AG09319 (cell line): ENCODE data around the gene LSM2.
"Not testable (repeated sequence)": the region's sequence is repeated elsewhere in the genome, so short reads cannot be mapped to it uniquely, and the experiment has no call there.

ENCODE experiments used
- DNase-seq: peaks from one replicate; pipeline ENCODE4 v3.0.0-alpha.2; 2010; ENCODE audit warnings: low read depth; ENCODE audit errors: extremely low read depth
- TF ChIP-seq, protein P1 (sequence below): IDR thresholded peaks from 2 replicates; pipeline ENCODE4 v1.5.1; 2011; ENCODE audit warnings: low read depth, mild to moderate bottlenecking, inconsistent platforms, low read length, moderate library complexity

Gene LSM2

DNA sequence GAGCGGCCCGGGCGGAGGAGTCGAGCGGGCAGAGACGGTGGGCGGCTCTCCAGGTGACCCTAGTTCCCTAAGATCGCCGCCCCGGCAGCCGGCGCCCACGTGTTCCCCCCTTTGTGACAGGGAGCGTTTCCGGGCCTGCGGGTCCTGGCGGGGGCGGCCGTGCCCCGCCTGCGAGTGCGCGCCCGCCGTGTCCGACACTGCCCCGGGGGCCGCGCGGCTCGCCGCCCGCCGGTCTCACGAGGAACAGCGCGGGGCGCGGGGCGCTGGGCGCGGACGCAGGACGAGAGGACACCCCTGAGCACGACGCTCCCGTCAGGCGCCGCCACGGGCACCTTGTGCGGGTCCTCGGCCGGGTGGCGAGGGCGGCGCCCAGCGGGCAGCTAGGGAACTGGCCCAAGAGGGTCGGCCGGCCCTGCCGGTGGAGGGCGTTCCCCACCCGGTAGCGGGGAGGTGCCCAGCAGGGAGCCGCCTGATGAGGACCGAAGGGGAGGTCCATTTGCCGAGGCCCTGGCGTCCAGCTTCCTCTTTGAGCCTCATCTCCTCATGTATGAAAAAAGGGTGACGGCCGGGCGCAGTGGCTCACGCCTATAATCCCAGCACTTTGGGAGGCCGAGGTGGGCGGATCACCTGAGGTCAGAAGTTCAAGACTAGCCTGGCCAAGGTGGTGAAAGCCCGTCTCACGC lies 11.0 kb downstream of the LSM2 start, which contains the start of gene VARS1:
TSS of gene VARS1 (minus strand) at position 137 of the 683 bp plus-strand sequence. CDS start 535 bp downstream, outside the sequence.
- peak; percentile 82 for DNase-seq
- TF ChIP-seq, protein P1, sequence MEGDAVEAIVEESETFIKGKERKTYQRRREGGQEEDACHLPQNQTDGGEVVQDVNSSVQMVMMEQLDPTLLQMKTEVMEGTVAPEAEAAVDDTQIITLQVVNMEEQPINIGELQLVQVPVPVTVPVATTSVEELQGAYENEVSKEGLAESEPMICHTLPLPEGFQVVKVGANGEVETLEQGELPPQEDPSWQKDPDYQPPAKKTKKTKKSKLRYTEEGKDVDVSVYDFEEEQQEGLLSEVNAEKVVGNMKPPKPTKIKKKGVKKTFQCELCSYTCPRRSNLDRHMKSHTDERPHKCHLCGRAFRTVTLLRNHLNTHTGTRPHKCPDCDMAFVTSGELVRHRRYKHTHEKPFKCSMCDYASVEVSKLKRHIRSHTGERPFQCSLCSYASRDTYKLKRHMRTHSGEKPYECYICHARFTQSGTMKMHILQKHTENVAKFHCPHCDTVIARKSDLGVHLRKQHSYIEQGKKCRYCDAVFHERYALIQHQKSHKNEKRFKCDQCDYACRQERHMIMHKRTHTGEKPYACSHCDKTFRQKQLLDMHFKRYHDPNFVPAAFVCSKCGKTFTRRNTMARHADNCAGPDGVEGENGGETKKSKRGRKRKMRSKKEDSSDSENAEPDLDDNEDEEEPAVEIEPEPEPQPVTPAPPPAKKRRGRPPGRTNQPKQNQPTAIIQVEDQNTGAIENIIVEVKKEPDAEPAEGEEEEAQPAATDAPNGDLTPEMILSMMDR, result peak; percentile 73

DNA sequence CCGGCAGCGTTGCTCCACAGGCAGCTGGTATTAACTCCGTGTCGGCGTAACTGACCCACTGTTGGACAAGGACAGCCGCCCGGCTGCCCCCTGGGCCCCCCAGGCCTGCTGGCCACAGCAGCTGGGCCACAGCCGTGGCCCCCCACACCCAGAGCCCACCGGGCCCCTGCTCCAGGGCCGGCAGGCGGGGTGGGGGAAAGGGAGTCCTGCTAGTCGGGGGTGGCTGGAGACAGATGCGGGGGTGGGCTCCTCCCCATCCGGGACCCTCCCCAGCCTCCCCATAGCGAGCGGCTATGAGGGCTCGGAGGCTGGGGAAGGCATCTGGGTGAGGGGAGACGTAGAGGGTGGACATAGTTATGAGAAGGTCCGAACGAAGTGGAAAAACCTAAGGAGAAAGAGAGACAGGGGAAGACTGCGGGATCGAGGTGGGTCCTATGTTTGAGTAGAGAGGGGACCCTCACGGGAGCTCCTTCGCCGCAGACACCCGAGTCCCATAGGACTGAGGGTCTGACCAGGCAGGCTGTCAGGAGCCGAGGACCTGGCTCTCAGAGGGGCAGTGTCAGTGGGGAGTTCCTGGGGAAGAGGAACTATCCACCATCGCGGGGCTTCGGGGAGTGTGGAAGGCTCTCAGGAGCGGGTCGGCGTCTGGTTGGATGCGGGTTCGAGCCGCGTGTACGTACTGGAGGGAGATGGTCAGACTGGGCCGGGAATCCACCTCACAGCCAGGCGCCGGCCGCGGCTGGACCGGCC lies 11.7 kb downstream of the LSM2 start:
- no peak for DNase-seq
- TF ChIP-seq, protein P1, result no peak

DNA sequence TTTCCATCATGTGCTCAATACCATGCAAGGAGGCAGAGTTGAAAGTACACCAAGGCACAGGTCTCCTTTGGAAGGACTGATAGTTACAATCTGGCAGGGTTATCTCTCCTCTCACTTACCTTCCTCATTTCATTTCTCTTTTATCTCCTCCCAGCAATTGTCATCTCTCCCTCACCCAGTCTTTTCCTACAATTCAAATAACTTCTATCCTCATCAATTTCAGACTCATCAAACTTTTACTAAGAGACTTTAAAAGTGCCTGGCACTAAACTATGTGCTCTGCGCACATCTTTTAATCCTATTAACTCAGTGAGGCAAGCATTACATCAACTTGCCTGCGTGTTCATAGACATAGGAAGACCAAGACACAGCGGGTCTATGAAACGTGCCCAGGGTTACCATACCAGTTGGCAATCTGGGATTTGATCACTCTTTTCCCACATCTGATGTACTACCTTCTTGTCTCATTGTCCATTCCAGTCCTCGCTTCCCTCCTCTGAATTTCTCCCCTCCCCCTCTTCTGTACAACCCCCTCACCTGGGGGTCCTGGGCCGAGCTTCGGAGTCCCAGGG lies 12.4 kb downstream of the LSM2 start:
- DNase-seq, result no peak
- TF ChIP-seq, protein P1, result no peak

DNA sequence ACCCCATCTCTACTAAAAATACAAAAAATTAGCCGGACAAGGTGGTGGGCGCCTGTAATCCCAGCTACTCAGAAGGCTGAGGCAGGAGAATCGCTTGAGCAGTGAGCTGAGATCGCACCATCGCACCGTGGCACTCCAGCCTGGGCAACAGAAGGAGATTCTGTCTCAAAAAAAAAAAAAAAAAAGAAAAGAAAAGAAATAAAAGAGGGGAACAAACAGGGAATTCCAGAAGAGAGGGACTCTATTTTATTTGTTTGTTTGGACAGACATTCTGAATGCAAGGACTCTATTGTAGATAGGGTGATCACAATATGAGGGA lies 12.9 kb downstream of the LSM2 start:
- DNase-seq, result not testable (repeated sequence)

DNA sequence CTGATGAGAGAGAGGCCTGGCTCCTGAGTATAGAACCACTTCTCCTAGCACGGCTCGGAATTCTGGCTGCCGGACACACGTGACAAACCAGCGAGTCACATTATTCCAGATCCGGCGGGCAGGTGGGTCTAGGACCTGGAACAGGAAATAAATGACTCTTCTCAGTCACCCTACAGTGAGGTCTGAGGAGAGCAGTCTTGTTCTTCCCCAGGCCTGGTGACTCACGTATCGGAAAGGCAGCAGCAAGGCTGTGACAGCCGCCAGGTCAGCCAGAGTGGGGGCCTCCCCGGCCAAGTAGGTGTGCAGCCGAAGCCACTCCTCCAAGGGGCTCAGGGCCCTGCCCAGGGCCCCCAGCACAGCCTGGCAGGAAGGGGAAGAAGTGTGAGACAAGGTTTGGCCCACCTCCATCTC lies 14.0 kb downstream of the LSM2 start:
- DNase-seq, result no peak

DNA sequence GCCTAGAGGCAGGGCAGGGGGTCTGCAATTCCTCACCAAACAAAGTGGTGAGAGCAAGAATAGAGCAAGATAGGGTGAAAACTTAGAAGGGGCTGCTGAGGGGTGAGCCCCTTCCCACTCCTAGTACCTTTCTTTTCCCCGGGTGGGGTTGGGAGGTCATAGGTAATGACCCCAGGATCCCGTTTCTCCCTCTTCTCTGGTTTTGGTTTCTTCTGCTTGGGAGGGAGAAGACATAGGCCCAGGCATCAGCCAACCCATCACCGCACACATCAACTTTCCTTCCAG lies 14.7 kb downstream of the LSM2 start:
- no peak for DNase-seq
- TF ChIP-seq, protein P1, result no peak

More for the DNA sequence above, 14.0 kb downstream of the LSM2 start:
- TF ChIP-seq, protein P1, result no peak

DNA sequence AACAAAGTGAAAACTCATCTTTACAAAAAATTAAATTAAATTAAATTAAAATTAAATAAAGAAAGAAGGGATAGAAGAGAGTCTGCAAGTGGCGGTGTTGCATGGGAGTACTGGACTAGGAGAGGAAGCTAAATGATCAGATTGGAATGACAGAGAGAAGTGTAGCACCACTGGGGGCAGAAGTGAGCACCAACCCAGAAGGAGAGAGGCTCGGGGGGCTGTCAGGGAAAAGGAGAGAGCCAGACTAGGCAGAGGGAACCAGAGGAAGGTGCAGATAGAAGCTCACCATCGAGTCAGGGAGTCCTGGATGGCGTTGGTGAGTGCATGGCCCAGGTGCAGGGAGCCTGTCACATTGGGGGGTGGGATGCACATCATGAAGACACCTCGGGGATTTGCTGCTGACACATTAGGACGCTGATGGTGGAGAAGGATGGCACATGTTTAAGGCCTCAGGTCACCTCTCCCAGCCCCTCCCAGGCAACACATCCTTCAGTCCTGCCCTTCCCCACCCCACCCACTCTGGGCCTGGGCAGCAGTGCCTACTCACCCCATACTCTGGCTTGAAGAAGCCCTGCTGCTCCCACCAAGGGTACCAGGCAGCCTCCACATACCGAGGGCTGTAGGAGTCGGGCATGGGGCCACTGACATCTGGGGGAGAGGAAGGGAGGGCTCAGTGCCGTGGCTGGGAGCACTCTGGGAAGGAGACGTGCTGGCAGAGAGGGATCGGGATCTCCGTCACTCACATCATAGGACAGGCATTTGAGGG lies 15.3 kb downstream of the LSM2 start:
- no peak for DNase-seq

More for the DNA sequence above, 15.3 kb downstream of the LSM2 start:
- TF ChIP-seq, protein P1, result peak; percentile 65
